GM12878 (cell line): ENCODE data around the gene HIF3A. TPM values are rescaled to one million over a fixed set of nuclear protein-coding genes. Genes with fewer than 3 reads are reported as not detected.

Experiments
- ATAC-seq: fragments of 200-7000 bp; cut with Tn5 transposase; 3 replicates; pipeline ENCODE4 v1.9.1; 2020; ENCODE audit warnings: mild to moderate bottlenecking, moderate library complexity
- BruUV-seq: library from RNA; stranded (reverse); fragments of 400-500 nt; replicated peaks from 2 replicates; lab custom pipeline; 2021; lab: Mats Ljungman, UMichigan
- CTCF ChIA-PET: fragments of 300-600 bp; sonication (Branson Sonifier 250); formaldehyde crosslinking; extraction: SDS; loops from one replicate; lab custom pipeline; 2021; ENCODE audit warnings: inconsistent platforms; lab: Yijun Ruan, JAX
- POLR2A ChIA-PET: fragments of 350-600 bp; formaldehyde crosslinking; extraction: SDS; loops from one replicate; lab custom pipeline; 2021; ENCODE audit warnings: inconsistent platforms; lab: Charles Lee
- RAD21 ChIA-PET: fragments of 300-600 bp; sonication (Branson Sonifier 250); formaldehyde crosslinking; loops from one replicate; lab custom pipeline; 2023; ENCODE audit warnings: antibody characterized with exemption; ENCODE audit not compliant: unreplicated experiment; lab: Charles Lee
- SMC1A ChIA-PET: fragments of 300-600 bp; sonication (Branson Sonifier 250); formaldehyde crosslinking; loops from one replicate; lab custom pipeline; 2023; ENCODE audit not compliant: unreplicated experiment, uncharacterized antibody; lab: Charles Lee
- DNase-seq: peaks from one replicate; pipeline ENCODE4 v3.0.0-alpha.2; 2011; ENCODE audit warnings: low read depth, low spot score
- FAIRE-seq: peaks from 3 replicates; lab custom pipeline; 2011; peaks lifted over from hg19 to GRCh38; lab: Jason Lieb, UNC
- H2AFZ ChIP-seq: 2 replicates; pipeline ENCODE4 v1.6.0; 2011; ENCODE audit warnings: low read depth, low read length, control low read depth; ENCODE audit not compliant: control insufficient read depth
- H3K27ac ChIP-seq: 2 replicates; pipeline ENCODE4 v1.5.1; 2011; ENCODE audit warnings: control low read depth; ENCODE audit not compliant: control insufficient read depth, insufficient read depth
- H3K27me3 ChIP-seq, 2 experiments: replicated peaks in 1 of 2; 2 replicates each; pipeline versions ENCODE4 v1.6.0 to v1.6.1; 2011; ENCODE audit warnings: low read length in 1 of 2; ENCODE audit not compliant: control insufficient read depth in 2 of 2, insufficient read depth in 2 of 2
- H3K36me3 ChIP-seq, 2 experiments: 2 replicates each; pipeline ENCODE4 v1.5.1; 2011; ENCODE audit warnings: low read length in 1 of 2; ENCODE audit not compliant: control insufficient read depth in 2 of 2, insufficient read depth in 2 of 2
- H3K4me1 ChIP-seq: 2 replicates; pipeline ENCODE4 v1.6.1; 2011; ENCODE audit warnings: mild to moderate bottlenecking, low read length, moderate library complexity, mixed read lengths; ENCODE audit not compliant: control insufficient read depth, insufficient read depth
- H3K4me2 ChIP-seq: 2 replicates; pipeline ENCODE4 v1.6.0; 2011; ENCODE audit warnings: control low read depth; ENCODE audit not compliant: control insufficient read depth, insufficient read depth
- H3K4me3 ChIP-seq: fragments of 200-600 bp; sonication (generic); 2 replicates; pipeline ENCODE4 v1.5.1; 2016
- H3K79me2 ChIP-seq: 2 replicates; pipeline ENCODE4 v1.6.0; 2011; ENCODE audit warnings: low read length; ENCODE audit not compliant: control insufficient read depth, insufficient read depth
- H3K9ac ChIP-seq: 2 replicates; pipeline ENCODE4 v1.8.0; 2011; ENCODE audit warnings: low read length, control low read depth, mixed read lengths; ENCODE audit not compliant: control insufficient read depth, insufficient read depth
- H3K9me3 ChIP-seq: replicated peaks from 3 replicates; pipeline ENCODE4 v1.5.1; 2011; ENCODE audit warnings: mild to moderate bottlenecking, low read length; ENCODE audit not compliant: control insufficient read depth, insufficient read depth
- H4K20me1 ChIP-seq: 2 replicates; pipeline ENCODE4 v1.6.0; 2011; ENCODE audit not compliant: control insufficient read depth, insufficient read depth
- CHD2 ChIP-seq: IDR thresholded peaks from 2 replicates; pipeline ENCODE4 v1.6.1; 2011; ENCODE audit warnings: low read depth, low read length, improper control_type of control experiment, borderline replicate concordance
- KDM1A ChIP-seq: fragments of 200-600 bp; sonication (generic); IDR thresholded peaks from 2 replicates; pipeline ENCODE4 v1.6.1; 2016; ENCODE audit warnings: borderline replicate concordance
- KLF5 ChIP-seq: fragments of 450-650 bp; IDR thresholded peaks from 2 replicates; pipeline ENCODE4 v1.6.1; 2014; ENCODE audit warnings: mild to moderate bottlenecking; ENCODE audit not compliant: partially characterized antibody
- NFYA ChIP-seq: IDR thresholded peaks from 2 replicates; pipeline ENCODE4 v1.6.1; 2011; ENCODE audit warnings: low read depth, mild to moderate bottlenecking, low read length, improper control_type of control experiment, borderline replicate concordance
- SMAD1 ChIP-seq: fragments of 450-650 bp; IDR thresholded peaks from 2 replicates; pipeline ENCODE4 v1.6.1; 2018; ENCODE audit warnings: mild to moderate bottlenecking, low read depth; ENCODE audit not compliant: partially characterized antibody
- SRF ChIP-seq, 2 experiments: IDR thresholded peaks; 2 replicates each; pipeline ENCODE4 v1.6.1; 2011; ENCODE audit warnings: low read depth in 2 of 2, low read length in 2 of 2, mild to moderate bottlenecking in 1 of 2, moderate library complexity in 1 of 2
- ZNF592 ChIP-seq: fragments of 450-650 bp; IDR thresholded peaks from 2 replicates; pipeline ENCODE4 v1.6.1; 2017; ENCODE audit warnings: mild to moderate bottlenecking, moderate library complexity
- WGBS: methylation state at CpG from one replicate; pipeline ENCODE4 v1.1.6; 2016; ENCODE audit warnings: low lambda C conversion rate; ENCODE audit not compliant: insufficient replicate concordance, insufficient coverage; ENCODE audit errors: missing lambda C conversion rate; 5-methylcytosine and 5-hydroxymethylcytosine counted together
- in situ Hi-C: fragments of 300-500 bp; cut with MboI; formaldehyde crosslinking; loops from 9 replicates; pipeline ENCODE4 v1.14.3; 2018; ENCODE audit warnings: mixed read lengths
- intact Hi-C: fragments of 100-400 bp; cut with micrococcal nuclease; formaldehyde crosslinking; loops from one replicate; pipeline ENCODE4 v1.14.2; 2022; ENCODE audit not compliant: unreplicated experiment
- polyA plus RNA-seq, 11 experiments: library from polyadenylated mRNA; depleted of rRNA in 4 of 11; unstranded in 6 of 11; stranded (reverse) in 5 of 11; fragments of >200 nt; fragmentation: Nextera tagmentation in 4 of 11; fragmentation: Illumina TruSeq in 1 of 11; extraction: Ambion mirVana in 4 of 11; extraction: Trizol in 1 of 11; gene quantifications; 1 replicate in 1 of 11; 2 replicates in 10 of 11; pipeline versions ENCODE4 v1.2.1 to v1.2.3, GENCODE V29; 2011 to 2016; ENCODE audit warnings: inconsistent platforms in 2 of 11, missing spikeins in 2 of 11, low read depth in 1 of 11
- total RNA-seq, 4 experiments: library from RNA; depleted of rRNA in 3 of 4; stranded (reverse); fragments of >200 nt in 3 of 4; fragmentation: Illumina TruSeq in 1 of 4; extraction: Trizol in 1 of 4; gene quantifications; 2 replicates each; pipeline versions ENCODE4 v1.2.1 to v1.2.3, GENCODE V29; 2013 to 2021

HIF3A gene
- total and polyA plus RNA-seq, 10 of the 15 experiments (the other 5 are each of a cell fraction or from before 2014, with no cell fraction given), result 0.03 to 0.20 (median 0.06) TPM; not detected in 5

- Histone ChIP-seq H3K79me2 (no peaks in the 10 kb centered on the region), H3K4me3 (no peak overlapping the region), H3K9me3 (no peaks in the 10 kb centered on the region), H3K27me3 (no peaks in the 10 kb centered on the region; a peak in 1 of 4 replicates), H3K4me2 (no peak overlapping the region), H3K9ac (no peak overlapping the region), H3K4me1 (no peaks in the 10 kb centered on the region), H3K27ac (no peak overlapping the region), H2AFZ (no peak overlapping the region), H4K20me1 (no peaks in the 10 kb centered on the region), H3K36me3 (no peaks in the 10 kb centered on the region)
- TF ChIP-seq SRF (IDR thresholded peaks at IDR 0.05; ENCODE audit: low read depth in 2 of 2, low read length in 2 of 2) (no peak), KDM1A (no peak), KLF5 (no peak), CHD2 (no peak), ZNF592 (no peak), NFYA (no peak), SMAD1 (no peak)
- ChIA-PET CTCF (no interaction called here), RAD21 (no interaction called here), SMC1A (no interaction called here), POLR2A (no interaction called here)
- FAIRE-seq (no peak), DNase-seq (no peak), ATAC-seq (no peak)
- in situ Hi-C loops, result no loop called here
- whole genome bisulfite sequencing, result 11% methylated on average over 7 of the region's 7 CpGs
- BruUV-seq, result no TSS peak
- intact Hi-C loops, result no loop called here
Measured at GRCh38 chr19:46298479-46299003, 1.7 kb downstream of the HIF3A start.
